GM18870 (cell line): ENCODE data around the gene AADAT.
A peak's percentile ranks its signal among the peaks of the same experiment; 100 is the strongest.
"Not testable (repeated sequence)": the region's sequence is repeated elsewhere in the genome, so short reads cannot be mapped to it uniquely, and the experiment has no call there.

ENCODE experiments used
- ATAC-seq: cut with Tn5 transposase; IDR thresholded peaks from one replicate; pipeline ENCODE4 v1.9.1; 2021; ENCODE audit warnings: moderate library complexity; ENCODE audit not compliant: unreplicated experiment

The AADAT gene

GRCh38 chr4:170090352-170091052 is 746 bp upstream of the AADAT start:
- no peak for ATAC-seq

DNA sequence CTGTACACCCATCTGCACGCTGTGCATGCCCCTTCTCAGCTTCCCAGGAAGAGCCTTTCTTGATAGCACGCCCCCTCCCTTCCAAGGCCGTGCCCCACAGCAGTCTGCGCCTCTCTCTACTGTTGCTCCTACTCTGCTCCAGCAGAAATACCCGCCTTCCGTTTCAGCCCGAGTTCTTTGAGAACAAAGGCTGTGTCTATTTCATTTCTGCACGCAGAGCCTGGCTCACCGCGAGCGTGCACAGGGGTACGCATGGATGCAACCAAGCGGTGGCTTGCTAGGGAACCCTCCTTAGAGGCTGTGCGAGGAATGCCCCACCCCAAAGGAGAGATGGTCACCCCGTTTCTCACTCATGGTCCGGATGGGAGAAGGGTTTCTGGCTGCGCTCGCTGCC is 485 bp downstream of the AADAT start:
- no peak for ATAC-seq

- no peak for ATAC-seq
Observed at GRCh38 chr4:170088716-170089115, 1.0 kb downstream of the AADAT start.

DNA sequence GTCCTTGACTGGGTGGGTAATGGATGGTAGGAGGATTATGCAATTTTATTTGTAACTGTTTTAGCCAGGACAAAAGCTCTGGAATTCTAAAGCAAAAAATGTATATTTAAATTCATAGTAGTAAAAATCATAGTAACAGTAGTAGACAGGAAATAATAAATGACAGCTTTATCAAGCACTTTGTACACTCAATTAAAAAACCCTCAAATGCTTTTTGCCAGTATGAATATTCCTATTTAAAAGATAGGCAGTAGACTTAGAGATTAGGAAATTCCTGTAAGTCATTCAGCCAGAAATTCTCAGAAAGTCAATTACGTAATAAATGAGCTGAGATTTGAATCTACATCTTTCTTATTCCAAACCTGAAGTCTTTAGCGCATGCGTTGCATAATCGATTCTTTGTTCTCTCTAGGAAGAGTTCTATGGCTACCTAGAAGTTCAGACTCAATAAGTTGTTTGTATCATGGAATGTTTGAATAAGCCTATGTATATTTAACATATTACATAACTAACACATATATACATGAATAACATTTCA is 2.5 kb downstream of the AADAT start:
- no peak for ATAC-seq

DNA sequence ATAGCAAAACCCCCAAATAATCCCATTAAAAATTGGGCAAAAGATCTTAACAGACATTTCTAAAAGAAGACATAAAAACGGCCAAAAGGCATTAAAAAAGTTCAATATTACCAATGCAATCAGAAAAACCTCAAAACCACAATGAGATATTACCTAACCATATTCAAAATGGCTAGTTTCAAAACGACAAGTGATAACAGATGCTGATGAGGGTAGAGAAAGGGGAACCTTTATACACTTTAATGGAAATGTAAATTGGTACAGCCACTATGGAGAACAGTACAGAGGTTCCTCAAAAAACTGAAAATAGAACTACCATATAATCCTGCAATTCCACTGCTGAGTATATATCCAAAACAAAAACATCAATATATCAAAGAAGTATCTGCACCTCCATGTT is 6.2 kb downstream of the AADAT start:
- no peak for ATAC-seq

DNA sequence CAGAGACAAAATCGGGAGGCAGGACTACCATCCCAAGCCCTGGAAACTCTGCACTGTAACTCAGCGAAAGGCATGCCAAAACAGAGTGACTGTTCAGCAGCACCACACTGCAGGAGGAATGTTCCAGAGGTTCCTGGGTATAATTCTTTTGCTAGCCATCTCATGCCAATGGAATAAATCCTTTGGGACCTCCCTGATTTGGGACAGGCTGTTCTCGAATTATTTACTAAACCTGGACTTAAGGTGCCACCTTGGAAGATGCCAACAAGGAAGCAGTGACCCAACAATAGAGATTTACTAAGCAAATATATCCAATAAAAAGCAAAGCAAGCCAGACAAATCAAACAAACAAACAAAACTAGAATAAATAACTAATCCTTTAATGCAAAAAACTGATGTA is 9.3 kb downstream of the AADAT start:
- no peak for ATAC-seq

- no peak for ATAC-seq
Observed at GRCh38 chr4:170079981-170080380, 9.8 kb downstream of the AADAT start.

GRCh38 chr4:170071196-170071595 is 18.6 kb downstream of the AADAT start:
- ATAC-seq, result no peak

DNA sequence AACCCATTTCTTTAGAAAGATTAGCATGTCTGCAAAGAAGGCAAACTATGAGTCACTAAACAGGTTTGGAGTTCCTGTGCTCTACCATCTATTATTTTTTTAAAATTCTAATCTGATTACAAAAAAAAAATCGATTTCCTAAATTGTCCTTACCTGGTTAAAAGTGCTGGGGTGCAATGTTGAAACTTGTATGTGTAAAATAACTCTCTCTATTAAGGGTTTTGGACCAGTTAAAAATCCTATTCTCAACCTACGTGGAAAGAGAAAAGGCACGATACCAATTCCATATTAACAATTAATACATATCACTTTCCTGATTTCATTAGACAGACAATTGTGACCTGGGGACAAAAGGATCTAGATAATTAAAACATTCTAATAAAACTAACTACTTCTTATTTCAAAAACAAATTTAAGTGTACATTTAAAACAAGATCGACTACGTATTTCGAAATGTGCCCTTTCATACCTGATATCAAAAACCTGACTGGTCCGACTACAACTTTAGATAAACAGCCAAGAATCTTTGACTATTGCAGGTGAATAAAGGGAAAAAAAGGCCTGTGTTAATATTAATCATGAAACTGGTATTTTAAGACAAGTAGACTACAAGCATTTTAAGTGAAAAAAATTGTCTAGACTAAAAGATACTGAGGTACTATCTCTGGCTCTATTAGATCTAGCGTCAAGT is 21.2 kb downstream of the AADAT start:
- no peak for ATAC-seq

DNA sequence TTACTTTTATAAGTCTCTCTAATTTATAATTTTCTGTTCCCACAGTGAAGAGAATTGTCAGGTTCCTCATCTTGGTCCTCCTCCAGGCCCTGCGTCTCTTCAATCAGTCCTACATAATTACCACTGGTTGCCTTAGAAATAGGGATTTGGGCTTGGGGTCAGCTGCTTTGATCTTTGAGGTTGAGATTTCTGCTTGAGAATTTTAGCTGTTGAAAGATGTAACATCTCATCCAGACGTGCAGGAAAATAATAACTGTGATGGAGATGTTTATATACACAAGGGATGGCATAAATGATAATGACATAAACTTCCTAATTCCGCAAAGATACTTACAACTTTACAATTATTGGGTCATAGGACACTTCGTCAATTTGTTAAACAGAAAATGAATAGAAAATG is 30.3 kb downstream of the AADAT start:
- ATAC-seq, result no peak

- ATAC-seq, result no peak
Observed at GRCh38 chr4:170058826-170059225, 30.9 kb downstream of the AADAT start.

- no peak for ATAC-seq
Observed at GRCh38 chr4:170057866-170058265, 31.9 kb downstream of the AADAT start.

DNA sequence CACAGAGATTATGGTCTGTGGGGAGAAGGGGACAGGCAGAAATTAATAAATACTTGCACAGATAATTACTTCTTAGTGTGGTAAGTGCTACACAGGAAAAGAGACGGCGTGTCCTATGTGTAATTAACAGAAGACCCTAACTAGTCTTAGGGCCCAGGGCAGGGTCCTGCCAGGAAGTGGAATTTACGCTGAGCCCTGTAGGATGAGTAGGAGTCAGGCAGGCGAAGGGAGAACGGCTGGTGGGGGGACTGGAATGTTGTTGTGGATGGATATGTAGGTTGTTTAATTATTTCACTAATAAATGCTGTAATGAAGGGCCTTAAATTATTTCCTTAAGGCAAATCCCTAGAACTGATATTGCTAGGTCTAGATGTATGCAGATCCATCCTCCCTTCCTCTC is 36.8 kb downstream of the AADAT start:
- ATAC-seq, result no peak

- ATAC-seq, result no peak
Observed at GRCh38 chr4:170051402-170051801, 38.4 kb downstream of the AADAT start.

GRCh38 chr4:170049766-170050165 is 40.0 kb downstream of the AADAT start:
- ATAC-seq, result no peak

- no peak for ATAC-seq
Observed at GRCh38 chr4:170047771-170048354, 41.9 kb downstream of the AADAT start.

DNA sequence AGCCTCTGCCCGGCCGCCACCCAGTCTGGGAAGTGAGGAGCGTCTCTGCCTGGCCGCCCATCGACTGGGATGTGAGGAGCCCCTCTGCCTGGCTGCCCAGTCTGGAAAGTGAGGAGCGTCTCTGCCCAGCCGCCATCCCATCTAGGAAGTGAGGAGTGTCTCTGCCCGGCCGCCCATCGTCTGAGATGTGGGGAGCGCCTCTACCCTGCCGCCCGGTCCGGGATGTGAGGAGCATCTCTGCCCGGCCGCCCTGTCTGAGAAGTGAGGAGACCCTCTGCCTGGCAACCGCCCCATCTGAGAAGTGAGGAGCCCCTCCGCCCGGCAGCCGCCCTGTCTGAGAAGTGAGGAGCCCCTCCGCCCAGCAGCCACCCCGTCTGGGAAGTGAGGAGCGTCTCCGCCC is 43.6 kb downstream of the AADAT start:
- not testable (repeated sequence) for ATAC-seq

GRCh38 chr4:170040031-170040680 is 49.6 kb downstream of the AADAT start:
- no peak for ATAC-seq

GRCh38 chr4:170038769-170039168 is 51.0 kb downstream of the AADAT start:
- no peak for ATAC-seq

GRCh38 chr4:170038232-170038631 is 51.5 kb downstream of the AADAT start:
- no peak for ATAC-seq

DNA sequence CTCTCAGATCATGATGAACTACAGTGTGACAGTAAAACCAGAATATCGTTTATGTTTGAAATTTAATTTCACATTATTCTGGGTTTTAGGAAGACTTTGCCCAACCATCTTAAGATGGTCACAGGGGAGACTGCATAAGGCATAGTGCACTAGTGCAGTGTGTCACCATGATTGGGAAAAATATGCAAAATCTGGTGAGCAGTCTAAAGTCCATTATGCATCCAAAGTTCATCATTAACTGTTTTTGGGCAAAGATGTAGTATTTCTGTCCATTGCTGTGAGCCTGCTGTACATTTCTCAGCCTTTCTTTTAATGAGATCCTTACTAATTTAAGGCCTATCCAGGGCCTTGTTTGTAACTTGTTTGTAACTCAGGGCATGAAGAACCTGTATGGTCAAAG is 52.3 kb downstream of the AADAT start:
- ATAC-seq, result peak; percentile 45

- ATAC-seq, result no peak
Observed at GRCh38 chr4:170035845-170036244, 53.9 kb downstream of the AADAT start.
